Stimulated activated CD4-positive, alpha-beta T cell treated with anti-CD3 and anti-CD28 coated beads, TNF-alpha, amount 100 ng/mL, for 4 hours (primary cell): ENCODE data around the gene F5.

Experiments used
- DNase-seq, 3 experiments: peaks; one replicate each; pipeline ENCODE4 v3.0.0-alpha.2; 2020; ENCODE audit warnings: low read depth in 3 of 3

F5 gene

GRCh38 chr1:169588112-169588511 lies 1.8 kb upstream of the F5 start:
- no peak for DNase-seq

DNA sequence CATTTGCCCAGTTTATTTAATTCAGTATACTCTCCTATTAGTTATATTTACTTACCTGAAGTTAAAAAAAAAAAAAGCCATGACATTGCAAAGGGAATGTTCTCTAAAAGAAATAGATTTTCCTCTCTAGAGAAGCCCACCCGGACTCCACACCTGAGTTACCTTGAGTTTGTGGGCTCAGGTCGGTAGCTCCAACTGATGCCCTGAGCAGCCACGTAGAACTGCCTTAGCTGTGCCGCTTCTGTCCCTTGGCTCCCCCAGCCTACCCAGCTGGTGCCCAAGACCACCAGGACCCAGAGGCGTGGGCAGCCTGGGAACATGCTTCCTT lies 250 bp downstream of the F5 start:
- DNase-seq: no peak

GRCh38 chr1:169585181-169585580 lies 1.1 kb downstream of the F5 start:
- DNase-seq: no peak

- DNase-seq: no peak
Measured at GRCh38 chr1:169584483-169585144, 1.7 kb downstream of the F5 start.

GRCh38 chr1:169577981-169578738 lies 8.1 kb downstream of the F5 start:
- no peak for DNase-seq

- DNase-seq: no peak
Measured at GRCh38 chr1:169576935-169577331, 9.3 kb downstream of the F5 start.

DNA sequence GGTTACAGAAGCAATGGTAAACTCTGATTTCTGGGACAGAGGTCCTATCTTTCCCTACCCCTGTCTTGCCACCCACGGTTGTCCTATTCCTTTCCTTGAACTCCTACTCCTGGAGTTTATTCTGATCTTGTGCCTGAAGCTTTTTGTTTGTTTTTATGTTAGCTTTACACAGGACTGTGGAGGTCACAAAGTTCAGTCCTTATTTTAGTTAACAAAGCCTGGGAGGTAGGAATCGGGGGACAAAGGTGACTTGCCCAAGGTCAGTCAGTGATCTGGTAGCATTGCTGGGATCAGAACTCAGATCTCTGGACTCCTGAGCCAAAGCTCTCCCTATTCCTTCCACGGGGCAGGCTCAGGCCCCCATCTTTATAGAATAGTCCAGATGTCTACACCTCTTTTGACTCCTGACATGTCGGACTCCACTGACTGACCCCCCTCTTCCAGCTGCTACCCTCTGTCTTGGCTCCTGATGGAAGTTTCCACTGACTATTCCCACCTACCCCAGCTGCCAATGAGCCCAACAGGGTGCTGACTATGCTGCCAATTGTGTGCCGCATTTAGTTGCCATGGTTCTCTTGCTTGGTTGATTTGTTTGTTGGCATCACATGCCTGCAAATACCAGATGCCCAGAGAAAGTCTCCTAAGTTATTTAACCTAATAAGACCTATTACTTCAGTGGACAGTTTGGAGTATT lies 9.9 kb downstream of the F5 start:
- no peak for DNase-seq

GRCh38 chr1:169574336-169574735 lies 11.9 kb downstream of the F5 start:
- no peak for DNase-seq

DNA sequence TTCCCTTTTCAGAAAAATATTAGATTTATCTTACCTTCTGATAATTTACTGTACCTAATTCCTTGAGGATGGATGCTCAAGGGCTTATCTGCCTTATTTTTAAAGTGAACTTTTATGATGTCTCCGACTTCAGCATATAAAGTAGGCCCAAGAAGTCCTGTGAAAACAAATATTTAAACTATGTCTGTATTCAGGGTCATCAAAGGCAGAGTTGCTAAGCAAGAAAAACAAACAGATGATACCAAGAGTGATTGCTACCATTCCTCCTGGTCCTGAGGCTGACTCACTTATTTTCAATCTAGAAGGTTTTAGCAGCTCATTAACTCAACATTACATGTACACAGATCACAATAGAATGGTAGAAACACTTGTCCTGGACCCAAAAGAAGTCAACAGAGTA lies 14.1 kb downstream of the F5 start:
- DNase-seq: no peak

DNA sequence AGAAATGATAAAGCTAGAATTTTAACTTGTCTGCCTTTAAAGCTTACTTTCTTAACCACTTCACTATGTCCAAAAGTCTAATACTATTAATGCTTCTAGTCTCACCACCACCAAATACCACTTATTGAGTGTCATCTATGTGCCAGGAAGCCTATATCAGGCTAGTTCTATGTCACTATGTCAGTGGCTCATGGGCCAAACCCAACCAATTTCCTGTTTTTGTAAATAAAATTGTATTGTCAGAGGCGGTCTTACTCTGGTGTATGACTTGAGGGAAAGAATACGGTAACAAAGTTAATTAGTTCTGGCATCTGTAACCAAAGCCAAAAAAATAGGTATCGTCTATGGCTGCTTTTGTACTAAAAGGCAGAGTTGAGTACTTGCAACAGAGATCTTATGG lies 14.8 kb downstream of the F5 start:
- DNase-seq: no peak

GRCh38 chr1:169570172-169570574 lies 16.1 kb downstream of the F5 start:
- no peak for DNase-seq

GRCh38 chr1:169568497-169568896 lies 17.8 kb downstream of the F5 start:
- no peak for DNase-seq

DNA sequence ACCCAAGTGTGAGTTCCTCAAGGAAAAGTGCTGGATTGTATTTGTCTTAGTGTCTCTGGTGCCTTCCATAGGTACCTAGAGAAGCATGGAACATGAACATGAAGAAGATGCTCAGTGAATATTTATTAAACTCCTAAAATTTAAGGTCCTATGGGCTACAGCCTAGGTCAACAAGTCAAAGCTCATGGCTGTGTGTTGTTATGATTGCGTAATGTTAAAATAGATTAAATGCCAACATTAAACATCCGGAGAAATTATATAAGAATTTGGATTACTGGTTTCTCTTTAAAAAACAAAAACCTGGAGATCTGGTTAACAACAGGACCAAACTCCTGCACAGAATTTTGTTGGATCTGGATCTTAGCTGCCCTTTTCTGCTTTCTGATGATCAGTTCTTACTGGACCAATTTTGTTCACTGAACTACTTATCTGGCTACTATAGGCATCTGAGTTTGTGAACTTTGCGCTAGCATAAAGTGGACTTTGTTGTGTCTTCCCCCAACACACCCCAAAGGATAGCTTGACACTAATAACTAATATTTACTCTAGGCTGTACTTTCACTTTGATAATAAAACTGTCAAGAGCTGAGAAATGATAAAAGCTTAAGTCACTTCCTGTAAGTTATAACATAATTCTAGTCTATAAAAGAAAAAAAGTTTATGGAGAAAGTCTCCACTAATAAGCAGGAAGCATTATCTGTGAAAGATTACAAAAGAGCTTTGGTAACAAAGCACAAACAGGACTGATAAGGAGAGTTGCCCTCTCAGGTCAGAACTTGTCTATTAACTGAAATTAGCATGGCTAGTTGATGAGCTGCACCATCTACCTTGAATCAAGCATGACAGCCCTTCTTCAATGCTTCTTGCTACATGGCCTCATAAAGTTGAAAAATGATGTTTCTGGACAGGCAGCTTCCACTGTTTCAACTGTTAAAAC lies 20.7 kb downstream of the F5 start:
- DNase-seq: no peak

DNA sequence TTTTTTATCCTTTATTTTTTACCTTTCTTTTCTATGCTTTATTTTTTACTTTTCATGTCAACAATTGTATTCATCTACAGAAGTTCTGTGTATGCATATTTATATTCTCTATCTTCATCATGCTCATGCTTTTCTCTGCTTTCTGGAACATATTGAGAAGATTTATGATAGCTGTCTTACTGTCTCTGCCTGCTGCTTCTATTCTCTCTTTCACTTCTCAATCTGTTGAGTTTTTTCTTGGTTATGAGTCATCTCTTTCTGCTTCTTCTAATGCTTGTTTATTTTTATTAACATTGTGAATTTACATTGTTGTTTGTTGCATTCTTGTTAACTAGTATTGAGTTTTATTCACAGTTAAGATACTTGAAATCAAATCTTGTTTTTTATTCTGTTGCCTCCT lies 22.6 kb downstream of the F5 start:
- DNase-seq: no peak

GRCh38 chr1:169563019-169563615 lies 23.2 kb downstream of the F5 start:
- DNase-seq: no peak

- no peak for DNase-seq
Measured at GRCh38 chr1:169561692-169562091, 24.6 kb downstream of the F5 start.

GRCh38 chr1:169557131-169557530 lies 29.1 kb downstream of the F5 start:
- DNase-seq: no peak

DNA sequence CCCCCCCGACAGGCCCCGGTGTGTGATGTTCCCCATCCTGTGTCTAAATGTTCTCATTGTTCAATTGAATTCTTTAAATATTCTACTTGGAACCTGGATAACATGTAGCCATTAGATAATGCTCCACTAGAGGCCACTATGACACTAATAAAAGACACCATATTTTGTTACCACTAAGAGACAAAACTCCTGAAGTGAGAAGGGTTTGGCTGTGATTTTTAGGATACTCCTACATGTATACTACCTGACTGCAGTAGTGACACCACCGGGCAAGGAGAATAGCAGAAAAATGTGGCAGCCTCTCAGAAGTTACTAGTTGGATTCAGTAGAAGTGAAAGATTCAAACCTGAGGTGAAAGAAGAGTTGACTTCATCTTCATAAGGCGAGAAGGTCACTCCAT lies 36.0 kb downstream of the F5 start:
- no peak for DNase-seq

GRCh38 chr1:169548282-169548681 lies 38.0 kb downstream of the F5 start:
- no peak for DNase-seq

GRCh38 chr1:169546087-169546995 lies 39.9 kb downstream of the F5 start:
- peak in 1 of 3 experiments; percentile 32 for DNase-seq

GRCh38 chr1:169545472-169545871 lies 40.8 kb downstream of the F5 start:
- DNase-seq: no peak
